Measurements from ENCODE around the gene CD300A.

DNA sequence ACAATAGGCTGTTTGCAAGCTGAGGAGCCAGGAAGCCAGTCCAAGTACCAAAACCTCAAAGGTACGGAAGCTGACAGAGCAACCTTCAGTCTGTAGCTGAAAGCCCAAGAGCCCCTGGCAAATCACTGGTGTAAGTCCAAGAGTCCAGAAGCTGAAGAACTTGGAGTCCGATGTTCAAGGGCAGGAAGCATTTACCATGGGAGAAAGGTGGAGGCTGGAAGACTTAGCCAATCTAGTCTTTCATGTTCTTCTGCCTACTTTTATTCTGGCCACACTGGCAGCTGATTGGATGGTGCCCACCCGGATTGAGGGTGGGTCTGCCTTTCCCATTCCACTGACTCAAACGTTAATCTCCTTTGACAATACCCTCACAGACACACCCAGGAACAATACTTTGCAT is 49.5 kb downstream of the CD300A start:
- TF ChIP-seq CTCF (IDR thresholded peaks at IDR 0.05), result no peak
- no peak for TF ChIP-seq POLR2A (IDR thresholded peaks at IDR 0.05)

Measured in esophagus squamous epithelium (tissue), 4 donors.